Measurements from ENCODE around the gene SIGLEC8. TPM values are rescaled to one million over a fixed set of nuclear protein-coding genes. Genes with fewer than 3 reads are reported as not detected.

SIGLEC8 gene
- total and polyA plus RNA-seq, 2 of the 4 experiments (the other 2 are of a cell fraction), result not detected

DNA sequence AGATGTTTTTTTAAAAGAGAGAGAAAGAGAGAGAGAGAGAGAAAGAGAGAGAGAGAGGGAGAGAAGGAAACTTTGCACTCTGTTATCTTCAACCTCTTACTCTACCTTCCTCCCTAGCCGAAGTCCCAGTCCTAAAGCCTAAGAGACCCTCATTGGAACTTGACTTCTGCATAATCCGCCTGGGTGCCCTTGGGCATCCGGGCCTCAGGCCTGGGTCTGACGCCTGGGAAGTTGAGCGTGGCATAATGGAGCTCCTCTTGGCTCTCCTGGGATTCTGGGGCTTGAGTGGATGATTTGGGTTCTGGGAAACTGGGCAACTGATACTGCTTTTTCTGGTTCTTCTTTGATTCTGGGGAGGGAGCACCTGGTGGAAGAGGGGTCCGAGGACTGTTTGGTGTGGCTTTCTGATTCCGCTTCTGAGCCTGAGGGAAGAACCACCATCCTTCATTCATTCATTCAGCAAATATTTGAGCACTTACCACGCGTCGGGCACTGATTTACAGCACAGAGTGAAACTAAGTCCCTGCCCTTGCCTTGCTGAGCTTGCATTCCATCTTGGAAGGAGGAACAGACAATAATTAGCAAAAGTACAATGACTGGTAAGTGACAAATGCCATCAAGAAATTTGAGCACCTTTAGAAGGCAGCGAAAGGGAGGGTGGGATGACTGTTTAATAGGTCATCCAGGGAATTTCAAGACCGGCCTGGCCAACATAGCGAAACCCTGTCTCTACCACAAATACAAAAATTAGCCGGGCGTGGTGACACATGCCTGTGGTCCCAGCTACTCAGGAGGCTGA, 47.1 kb downstream of the SIGLEC8 start:
- Histone ChIP-seq H3K79me1 (ENCODE audit: low read depth in 1 of 2, low read length in 2 of 2) (no peaks in the 10 kb centered on the region), H2BK15ac (ENCODE audit: low read depth, low read length) (no peak overlapping the region), H2AFZ (replicated peaks; ENCODE audit: low read length, poor library complexity) (no peak overlapping the region), H3K36me3 (ENCODE audit: control insufficient read depth, insufficient read depth, low read length) (no peaks in the 10 kb centered on the region), H3K14ac (replicated peaks; ENCODE audit: low read depth, low read length) (no peak overlapping the region), H4K5ac (ENCODE audit: low read depth, low read length) (no peak overlapping the region), H3K23ac (ENCODE audit: low read depth, low read length) (no peak overlapping the region), H2AK9ac (replicated peaks; ENCODE audit: low read depth, low read length, poor library complexity) (no peak overlapping the region), H4K91ac (ENCODE audit: insufficient read depth, low read depth, low read length) (no peak overlapping the region), H2BK20ac (ENCODE audit: low read depth, low read length) (no peak overlapping the region), H3K4me3 (ENCODE audit: insufficient read depth, low read depth, low read length) (no peak overlapping the region), H3K56ac (ENCODE audit: extremely low read depth, insufficient read depth, low read length) (no peak overlapping the region; the same call in 1 of the 2 replicates), H4K20me1 (ENCODE audit: insufficient read depth, low read length) (no peaks in the 10 kb centered on the region), H3K9me3 (ENCODE audit: control insufficient read depth, insufficient read depth, low read length) (no peaks in the 10 kb centered on the region), H3K27me3 (ENCODE audit: control insufficient read depth, insufficient read depth, low read length) (no peaks in the 10 kb centered on the region), H3K4ac (ENCODE audit: low read depth, low read length) (no peak overlapping the region), H2BK5ac (ENCODE audit: low read depth, low read length, poor library complexity, severe bottlenecking) (no peak overlapping the region), H3K18ac (ENCODE audit: low read depth, low read length) (no peak overlapping the region), H2AK5ac (ENCODE audit: low read depth, low read length) (no peak overlapping the region), H2BK120ac (ENCODE audit: low read depth, low read length) (no peak overlapping the region), H3K4me2 (ENCODE audit: low read depth, low read length) (no peak overlapping the region), H4K8ac (ENCODE audit: low read depth in 2 of 2, low read length in 2 of 2) (no peak overlapping the region), H3K9ac (ENCODE audit: low read depth, low read length) (no peak overlapping the region), H3K4me1 (ENCODE audit: control insufficient read depth, insufficient read depth, low read length) (no peaks in the 10 kb centered on the region), H3K9me1 (ENCODE audit: insufficient read depth, low read length) (no peaks in the 10 kb centered on the region), H3K27ac (ENCODE audit: insufficient read depth, low read length) (no peak overlapping the region)
- dilution Hi-C loops (cut with HindIII; ENCODE audit: low sequenced_read_pairs, unreplicated experiment), result no loop called here
- no peak for DNase-seq
- intact Hi-C loops (cut with micrococcal nuclease), result no loop called here
- TF ChIP-seq MXI1 (IDR thresholded peaks at IDR 0.05; ENCODE audit: borderline replicate concordance, low read depth, low read length) (no peak), MAZ (IDR thresholded peaks at IDR 0.05; ENCODE audit: borderline replicate concordance, low read depth, low read length) (no peak), FOS (IDR thresholded peaks at IDR 0.05; ENCODE audit: low read depth, low read length) (no peak), RAD21 (IDR thresholded peaks at IDR 0.05; ENCODE audit: low read length) (no peak), MAFK (IDR thresholded peaks at IDR 0.05; ENCODE audit: low read depth, low read length) (no peak), SMC3 (IDR thresholded peaks at IDR 0.05; ENCODE audit: low read depth, low read length) (no peak), POLR2A (IDR thresholded peaks at IDR 0.05; ENCODE audit: low read depth, low read length) (no peak), RCOR1 (IDR thresholded peaks at IDR 0.05; ENCODE audit: insufficient replicate concordance, low read length) (no peak), BHLHE40 (IDR thresholded peaks at IDR 0.05; ENCODE audit: low read depth, low read length) (no peak), CHD1 (IDR thresholded peaks at IDR 0.05; ENCODE audit: low read depth, low read length) (no peak), RFX5 (IDR thresholded peaks at IDR 0.05; ENCODE audit: low read depth, low read length) (no peak)
- TF ChIP-seq, protein P1, sequence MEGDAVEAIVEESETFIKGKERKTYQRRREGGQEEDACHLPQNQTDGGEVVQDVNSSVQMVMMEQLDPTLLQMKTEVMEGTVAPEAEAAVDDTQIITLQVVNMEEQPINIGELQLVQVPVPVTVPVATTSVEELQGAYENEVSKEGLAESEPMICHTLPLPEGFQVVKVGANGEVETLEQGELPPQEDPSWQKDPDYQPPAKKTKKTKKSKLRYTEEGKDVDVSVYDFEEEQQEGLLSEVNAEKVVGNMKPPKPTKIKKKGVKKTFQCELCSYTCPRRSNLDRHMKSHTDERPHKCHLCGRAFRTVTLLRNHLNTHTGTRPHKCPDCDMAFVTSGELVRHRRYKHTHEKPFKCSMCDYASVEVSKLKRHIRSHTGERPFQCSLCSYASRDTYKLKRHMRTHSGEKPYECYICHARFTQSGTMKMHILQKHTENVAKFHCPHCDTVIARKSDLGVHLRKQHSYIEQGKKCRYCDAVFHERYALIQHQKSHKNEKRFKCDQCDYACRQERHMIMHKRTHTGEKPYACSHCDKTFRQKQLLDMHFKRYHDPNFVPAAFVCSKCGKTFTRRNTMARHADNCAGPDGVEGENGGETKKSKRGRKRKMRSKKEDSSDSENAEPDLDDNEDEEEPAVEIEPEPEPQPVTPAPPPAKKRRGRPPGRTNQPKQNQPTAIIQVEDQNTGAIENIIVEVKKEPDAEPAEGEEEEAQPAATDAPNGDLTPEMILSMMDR (conservative IDR thresholded peaks at IDR 0.05; ENCODE audit: low read depth, low read length), result no peak
- TF ChIP-seq, protein P2, sequence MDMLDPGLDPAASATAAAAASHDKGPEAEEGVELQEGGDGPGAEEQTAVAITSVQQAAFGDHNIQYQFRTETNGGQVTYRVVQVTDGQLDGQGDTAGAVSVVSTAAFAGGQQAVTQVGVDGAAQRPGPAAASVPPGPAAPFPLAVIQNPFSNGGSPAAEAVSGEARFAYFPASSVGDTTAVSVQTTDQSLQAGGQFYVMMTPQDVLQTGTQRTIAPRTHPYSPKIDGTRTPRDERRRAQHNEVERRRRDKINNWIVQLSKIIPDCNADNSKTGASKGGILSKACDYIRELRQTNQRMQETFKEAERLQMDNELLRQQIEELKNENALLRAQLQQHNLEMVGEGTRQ (IDR thresholded peaks at IDR 0.05; ENCODE audit: low read depth, low read length), result no peak
- TF ChIP-seq, protein P3, sequence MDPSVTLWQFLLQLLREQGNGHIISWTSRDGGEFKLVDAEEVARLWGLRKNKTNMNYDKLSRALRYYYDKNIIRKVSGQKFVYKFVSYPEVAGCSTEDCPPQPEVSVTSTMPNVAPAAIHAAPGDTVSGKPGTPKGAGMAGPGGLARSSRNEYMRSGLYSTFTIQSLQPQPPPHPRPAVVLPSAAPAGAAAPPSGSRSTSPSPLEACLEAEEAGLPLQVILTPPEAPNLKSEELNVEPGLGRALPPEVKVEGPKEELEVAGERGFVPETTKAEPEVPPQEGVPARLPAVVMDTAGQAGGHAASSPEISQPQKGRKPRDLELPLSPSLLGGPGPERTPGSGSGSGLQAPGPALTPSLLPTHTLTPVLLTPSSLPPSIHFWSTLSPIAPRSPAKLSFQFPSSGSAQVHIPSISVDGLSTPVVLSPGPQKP (IDR thresholded peaks at IDR 0.05; ENCODE audit: borderline replicate concordance, low read depth, low read length), result no peak
- CTCF ChIA-PET, result no interaction called here
- no peak for ATAC-seq (ENCODE audit: low read depth)
- BruUV-seq (replicated peaks), result no TSS peak
- whole genome bisulfite sequencing, 2 experiments (ENCODE audit: extremely low coverage in 2 of 2, insufficient read length in 1 of 2), result 60% methylated on average over 1 of the region's 15 CpGs; no CpG with 5 or more reads in 1 of the 2 experiments
- POLR2A ChIA-PET (ENCODE audit: unreplicated experiment), result no interaction called here
- in situ Hi-C loops (cut with MboI; ENCODE audit: low sequenced_read_pairs), result no loop called here

Data from IMR-90 (cell line).